Kidney epithelial cell (primary cell): ENCODE data around the gene TMEM181. TPM values are rescaled to one million over a fixed set of nuclear protein-coding genes. Genes with fewer than 3 reads are reported as not detected.

Experiments
- DNase-seq: peaks from one replicate; pipeline ENCODE4 v3.0.0-alpha.2; 2010; ENCODE audit warnings: low read depth
- H3K27me3 ChIP-seq: 2 replicates; pipeline ENCODE4 v1.6.0; 2011; ENCODE audit warnings: low read length; ENCODE audit not compliant: control insufficient read depth, insufficient read depth
- H3K36me3 ChIP-seq: 2 replicates; pipeline ENCODE4 v1.5.1; 2011; ENCODE audit warnings: low read length; ENCODE audit not compliant: control insufficient read depth, insufficient read depth
- H3K4me3 ChIP-seq: 2 replicates; pipeline ENCODE4 v1.5.1; 2011; ENCODE audit warnings: low read depth, mild to moderate bottlenecking, control low read depth, low read length
- CTCF ChIP-seq: IDR thresholded peaks from 2 replicates; pipeline ENCODE4 v1.5.1; 2011; ENCODE audit warnings: mild to moderate bottlenecking, moderate library complexity, low read length, control low read depth, inconsistent platforms; ENCODE audit not compliant: insufficient read depth, poor library complexity, severe bottlenecking
- total RNA-seq: library from RNA; depleted of rRNA; stranded (reverse); fragments of >200 nt; gene quantifications from 2 replicates; pipeline ENCODE4 v1.2.3, GENCODE V29; 2015

The TMEM181 gene
- total RNA-seq, 1 donor from 2014 or later: 22.1 TPM

DNA sequence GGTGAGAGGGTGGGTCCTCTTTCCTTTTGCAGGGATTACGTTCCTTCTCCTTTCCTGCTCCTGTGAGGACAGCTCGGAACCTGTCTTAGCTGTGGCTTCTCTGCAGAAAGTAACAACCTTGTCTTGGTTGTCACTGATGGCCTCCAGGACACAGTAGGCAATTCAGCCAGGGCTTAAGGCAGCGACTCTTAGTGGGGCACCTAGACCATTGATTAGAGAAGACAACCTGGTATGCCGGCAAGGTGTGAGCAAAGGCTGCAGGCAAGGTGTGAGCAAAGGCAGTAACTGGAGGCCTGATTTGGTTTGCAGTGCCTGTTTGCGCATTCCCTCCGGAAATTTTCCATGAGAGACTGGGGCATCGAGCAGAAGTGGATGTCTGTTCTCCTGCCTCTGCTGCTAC lies 47.0 kb downstream of the TMEM181 start:
- peaks cover 3% of the 10 kb centered on the region for H3K36me3 ChIP-seq
- no peak for TF ChIP-seq CTCF
- H3K27me3 ChIP-seq: no peaks in the 10 kb centered on the region
- H3K4me3 ChIP-seq: no peak overlapping the region
- no peak for DNase-seq

DNA sequence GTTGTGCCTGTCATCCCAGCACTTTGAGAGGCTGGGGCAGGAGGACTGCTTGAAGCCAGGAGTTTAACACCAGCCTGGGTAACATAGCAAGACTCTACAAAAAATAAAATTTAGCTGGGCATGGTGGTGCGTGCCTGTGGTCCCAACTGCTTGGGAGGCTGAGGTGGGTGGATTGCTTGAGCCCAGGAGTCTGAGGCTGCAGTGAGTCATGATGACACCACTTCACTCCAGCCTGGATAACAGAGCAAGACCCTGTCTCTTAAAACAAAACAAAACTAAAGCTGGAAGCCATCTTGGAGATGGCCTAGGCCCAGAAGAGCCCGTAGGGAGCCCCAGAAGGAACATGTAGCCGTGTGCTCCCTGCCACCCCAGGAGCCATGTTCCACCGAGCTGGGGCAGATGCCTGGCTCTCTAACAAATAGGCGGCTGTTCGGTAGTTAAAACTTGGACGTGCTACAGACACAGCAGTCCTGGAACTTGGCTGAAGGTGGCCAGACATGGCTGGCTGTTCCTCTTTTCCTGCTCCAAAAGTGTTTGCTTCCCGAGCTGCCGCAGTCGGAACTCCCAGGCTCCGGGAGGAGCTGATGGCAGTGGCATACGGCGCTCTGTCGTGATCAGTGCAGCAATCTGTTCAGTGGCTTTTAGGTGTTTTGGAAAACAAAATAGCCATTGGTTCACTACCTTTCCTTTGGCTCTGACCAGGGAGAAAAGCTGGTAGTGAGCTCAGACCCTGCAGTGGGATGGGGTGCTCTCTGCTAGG lies 47.7 kb downstream of the TMEM181 start:
- DNase-seq: no peak

DNA sequence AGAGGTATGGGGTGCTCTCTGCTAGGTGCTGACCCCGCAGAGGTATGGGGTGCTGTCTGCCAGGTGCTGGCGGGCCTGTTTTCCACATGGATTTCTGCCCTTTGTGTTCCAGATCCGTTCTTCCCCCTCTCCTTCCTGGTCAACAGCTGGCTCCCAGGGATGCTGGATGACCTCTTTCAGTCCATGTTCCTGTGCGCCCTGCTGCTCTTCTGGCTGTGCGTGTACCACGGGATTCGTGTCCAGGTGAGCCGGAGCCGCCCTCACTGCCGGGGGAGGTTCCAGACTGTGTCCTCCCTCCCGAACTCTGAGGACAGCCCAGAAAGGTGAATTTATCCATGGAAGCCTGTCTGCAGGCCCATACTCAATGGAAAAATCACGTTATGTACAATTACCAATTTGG lies 48.3 kb downstream of the TMEM181 start:
- H3K27me3 ChIP-seq: no peaks in the 10 kb centered on the region
- no peak for DNase-seq
- no peak for TF ChIP-seq CTCF
- H3K4me3 ChIP-seq: no peak overlapping the region
- H3K36me3 ChIP-seq: peaks cover 3% of the 10 kb centered on the region

More for the DNA sequence above, 47.7 kb downstream of the TMEM181 start:
- H3K36me3 ChIP-seq: peaks cover 3% of the 10 kb centered on the region
- no peak overlapping the region for H3K4me3 ChIP-seq
- no peaks in the 10 kb centered on the region for H3K27me3 ChIP-seq
- TF ChIP-seq CTCF: no peak

DNA sequence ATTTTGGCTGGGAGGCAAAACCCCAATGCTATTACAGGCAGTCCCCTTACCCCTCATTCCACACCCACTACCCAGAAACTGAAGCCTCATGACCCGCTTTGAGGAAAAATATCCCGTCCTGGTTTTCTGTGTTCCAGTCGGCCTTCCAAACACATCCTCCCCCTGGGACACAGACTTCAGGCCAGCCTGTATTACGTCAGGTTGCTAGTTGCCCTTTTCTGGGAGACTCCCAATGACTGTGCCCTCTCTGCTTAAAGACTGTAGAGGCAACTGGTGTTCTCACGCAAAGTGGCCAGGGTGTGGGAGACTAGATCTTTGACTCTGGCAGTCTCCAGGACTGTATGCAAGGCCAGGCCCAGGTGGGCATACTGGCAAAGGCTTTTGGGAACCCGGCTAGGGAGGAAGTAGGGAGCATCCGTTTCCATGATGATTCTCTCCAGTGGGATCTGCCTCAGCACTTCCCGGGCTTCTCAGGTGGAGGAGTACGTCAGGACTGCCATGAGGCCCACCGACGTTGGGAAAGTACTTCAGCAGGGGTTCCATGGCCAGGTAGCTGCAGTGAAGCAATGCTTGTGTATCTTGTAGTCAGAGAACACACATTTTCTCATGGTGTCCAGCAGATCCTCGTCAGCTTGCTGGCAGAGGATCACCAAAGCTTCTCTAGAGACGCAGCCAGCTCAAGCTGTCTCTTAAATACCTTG lies 49.7 kb downstream of the TMEM181 start:
- Histone ChIP-seq H3K27me3 (no peaks in the 10 kb centered on the region), H3K36me3 (peaks cover 3% of the 10 kb centered on the region), H3K4me3 (no peak overlapping the region)
- DNase-seq: no peak
- no peak for TF ChIP-seq CTCF

DNA sequence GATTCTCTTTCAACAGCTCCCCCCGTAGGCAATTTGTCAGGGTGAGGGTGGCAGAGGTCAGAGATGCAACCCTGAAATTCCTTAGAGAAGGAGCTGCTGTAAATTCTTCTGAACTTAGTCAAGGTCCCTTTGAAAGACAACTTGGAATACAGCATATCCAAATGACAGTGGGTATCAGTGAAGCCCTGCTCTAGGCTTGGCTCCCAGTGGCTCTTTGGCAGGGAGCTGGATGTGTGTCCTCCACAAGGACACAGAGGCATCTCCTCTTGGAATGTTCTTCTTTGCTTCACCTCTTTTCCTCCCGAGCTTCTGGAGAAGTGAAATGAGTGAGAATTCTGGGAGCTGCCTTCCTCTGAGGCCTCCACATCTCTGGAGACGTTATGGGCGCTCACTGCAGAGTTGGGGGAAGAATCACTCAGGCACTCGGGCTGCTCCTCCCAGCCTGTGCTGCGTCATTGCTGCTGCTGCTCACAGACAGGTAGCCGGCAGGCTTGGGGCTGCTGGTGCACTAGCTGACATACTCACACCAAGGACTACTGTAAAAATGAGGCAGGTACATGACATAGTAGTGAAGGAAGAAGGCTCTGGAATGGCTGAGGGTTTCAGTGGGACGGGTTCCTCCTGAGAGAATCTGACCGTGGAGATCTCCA lies 50.6 kb downstream of the TMEM181 start:
- no peak for TF ChIP-seq CTCF
- H3K36me3 ChIP-seq: peaks cover 3% of the 10 kb centered on the region

More for the DNA sequence above, 50.6 kb downstream of the TMEM181 start:
- no peak for DNase-seq
- Histone ChIP-seq H3K4me3 (no peak overlapping the region), H3K27me3 (no peaks in the 10 kb centered on the region)
